Erythroblast (primary cell): Measurements from ENCODE around the gene GOLGA6D.
"Not testable (repeated sequence)": the region's sequence is repeated elsewhere in the genome, so short reads cannot be mapped to it uniquely, and the experiment has no call there.

ENCODE experiments used
- DNase-seq, 2 experiments: peaks; one replicate each; lab custom pipeline; 2025; lab: John Stamatoyannopoulos, UW
- GATA1 ChIP-seq: IDR thresholded peaks from 2 replicates; pipeline ENCODE4 v1.6.1; 2011; ENCODE audit warnings: low read depth, mild to moderate bottlenecking, control low read depth, low read length, moderate library complexity
- POLR2A ChIP-seq: IDR thresholded peaks from 2 replicates; pipeline ENCODE4 v1.6.1; 2011; ENCODE audit warnings: mild to moderate bottlenecking, low read length

Gene GOLGA6D, protein sequence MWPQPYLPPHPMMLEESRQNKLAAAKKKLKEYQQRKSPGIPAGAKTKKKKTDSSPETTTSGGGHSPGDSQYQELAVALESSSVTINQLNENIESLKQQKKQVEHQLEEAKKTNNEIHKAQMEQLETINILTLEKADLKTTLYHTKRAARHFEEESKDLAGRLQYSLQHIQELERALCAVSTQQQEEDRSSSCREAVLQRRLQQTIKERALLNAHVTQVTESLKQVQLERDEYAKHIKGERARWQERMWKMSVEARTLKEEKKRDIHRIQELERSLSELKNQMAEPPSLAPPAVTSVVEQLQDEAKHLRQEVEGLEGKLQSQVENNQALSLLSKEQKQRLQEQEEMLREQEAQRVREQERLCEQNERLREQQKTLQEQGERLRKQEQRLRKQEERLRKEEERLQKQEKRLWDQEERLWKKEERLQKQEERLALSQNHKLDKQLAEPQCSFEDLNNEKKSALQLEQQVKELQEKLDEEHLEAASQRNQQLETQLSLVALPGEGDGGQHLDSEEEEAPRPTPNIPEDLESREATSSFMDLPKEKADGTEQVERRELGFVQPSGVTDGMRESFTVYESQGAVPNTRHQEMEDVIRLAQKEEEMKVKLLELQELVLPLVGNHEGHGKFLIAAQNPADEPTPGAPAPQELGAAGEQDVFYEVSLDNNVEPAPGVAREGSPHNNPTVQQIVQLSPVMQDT

DNA sequence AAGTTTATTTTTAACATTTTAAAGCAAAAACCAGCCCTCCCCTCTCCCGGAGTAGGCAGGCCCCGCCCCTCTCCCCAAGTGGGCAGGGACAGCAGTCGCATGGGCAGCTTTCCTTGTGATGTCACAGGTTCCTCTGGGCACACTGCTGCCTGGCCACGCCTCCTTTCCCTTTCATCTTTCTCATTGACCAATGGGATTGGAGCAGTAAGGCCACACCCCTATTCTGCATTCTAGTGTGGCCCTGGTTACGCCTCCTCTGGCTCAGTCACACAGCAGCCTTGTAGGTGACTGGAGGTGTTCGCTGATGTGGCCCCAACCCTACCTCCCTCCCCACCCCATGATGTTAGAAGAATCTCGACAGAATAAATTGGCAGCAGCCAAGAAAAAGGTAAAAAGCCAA, at the start of gene GOLGA6D:
Gene GOLGA6D (plus strand): TSS at position 264 of the 400 bp plus-strand sequence. CDS start 41 bp downstream, at position 305.
- not testable (repeated sequence) for DNase-seq

DNA sequence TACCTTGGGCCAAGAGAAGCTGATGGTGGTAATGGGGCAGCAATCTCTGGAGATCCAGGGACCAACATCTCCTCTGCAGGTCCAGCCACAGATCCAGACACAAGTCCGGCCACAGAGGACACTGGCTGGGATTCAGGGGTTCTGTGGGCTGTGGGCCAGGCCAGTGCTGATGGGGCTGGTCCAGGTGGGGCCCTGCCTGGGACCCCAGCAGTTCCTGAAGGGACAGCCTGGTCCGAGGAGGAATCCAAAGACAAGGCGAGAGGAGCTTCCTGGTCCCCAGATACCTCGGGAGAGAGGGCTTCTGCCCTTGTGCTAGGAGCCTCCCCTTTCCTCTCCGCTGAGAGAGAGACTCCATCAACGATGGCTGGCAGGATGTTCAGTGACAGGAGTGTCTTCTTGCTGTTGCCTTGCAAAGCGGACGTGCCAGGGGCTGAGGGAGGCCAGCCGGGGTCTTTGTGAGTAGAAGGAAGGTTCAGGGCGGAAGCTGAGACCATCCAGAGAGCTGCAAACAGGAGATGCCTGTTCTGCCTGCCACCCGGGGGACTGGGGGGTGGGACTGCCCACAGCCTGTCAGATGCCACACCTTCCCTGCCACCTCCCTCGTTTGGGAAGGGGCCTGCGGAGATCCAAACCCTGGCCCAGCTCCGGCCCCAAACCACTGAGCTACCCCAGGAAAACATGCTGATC, 49.0 kb upstream of the GOLGA6D start:
- TF ChIP-seq POLR2A (no peak), GATA1 (no peak)
- no peak for DNase-seq

DNA sequence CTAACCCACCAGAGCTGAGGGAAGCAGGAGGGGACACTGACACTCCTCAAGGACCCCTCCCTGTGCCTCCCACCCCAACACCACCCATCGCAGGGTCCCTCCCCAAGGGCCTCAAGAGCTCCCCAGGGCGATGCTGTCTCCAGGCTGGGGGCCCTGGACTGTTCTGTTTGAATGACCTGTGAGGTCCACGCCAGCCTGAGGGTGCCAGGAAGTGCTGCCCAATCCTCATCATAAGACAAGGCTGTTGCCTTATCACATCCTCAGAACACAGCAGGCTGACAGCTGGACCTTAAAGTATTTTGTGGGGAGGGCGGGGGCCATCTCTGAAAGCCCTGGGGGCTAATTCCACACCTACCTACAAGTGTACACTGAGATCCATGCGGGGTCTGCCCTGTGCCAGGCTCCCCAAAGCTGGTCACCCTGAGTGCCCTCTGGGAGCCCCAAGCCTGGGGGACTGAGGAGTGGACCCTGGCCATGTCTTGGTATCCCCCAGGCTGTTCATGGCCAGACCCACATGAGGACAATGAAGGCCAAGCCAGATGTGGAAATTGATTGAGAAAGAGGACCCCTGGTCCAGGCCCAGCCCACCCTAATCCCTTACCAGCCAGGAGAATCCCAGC, 48.3 kb upstream of the GOLGA6D start:
- TF ChIP-seq GATA1 = no peak
- TF ChIP-seq POLR2A = no peak
- DNase-seq = no peak

DNA sequence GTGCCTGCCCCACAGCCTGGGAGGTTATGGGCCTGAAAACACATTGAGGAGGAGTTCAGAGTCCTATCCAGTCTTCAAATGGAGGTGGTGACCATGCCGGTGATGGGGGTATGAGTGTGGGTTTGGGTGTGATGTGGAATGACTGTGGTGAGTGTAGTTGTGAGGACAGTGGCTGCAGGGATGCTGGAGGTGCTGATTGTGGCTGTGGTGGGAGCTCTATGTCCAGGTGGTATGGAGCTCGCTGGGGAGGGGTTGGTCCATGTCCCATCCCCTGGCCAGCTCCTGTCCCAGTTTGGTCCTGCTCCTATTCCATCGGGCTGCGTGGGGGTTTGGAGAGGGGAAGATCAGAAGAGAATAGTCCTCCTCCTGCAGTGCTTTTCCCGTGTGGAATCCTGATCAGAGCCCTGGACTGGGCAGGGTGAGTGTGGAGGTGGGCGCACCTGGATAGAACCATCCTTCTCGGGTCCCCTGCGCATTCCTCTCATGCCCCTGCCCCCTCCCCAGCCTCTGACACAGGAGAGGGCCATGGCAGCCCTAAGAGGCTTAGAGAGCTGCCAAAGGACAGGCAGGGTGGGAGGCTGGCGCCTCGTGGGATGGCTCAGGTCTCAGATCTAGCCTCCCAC, 47.5 kb upstream of the GOLGA6D start:
- no peak for DNase-seq
- TF ChIP-seq GATA1 (no peak), POLR2A (no peak)

DNA sequence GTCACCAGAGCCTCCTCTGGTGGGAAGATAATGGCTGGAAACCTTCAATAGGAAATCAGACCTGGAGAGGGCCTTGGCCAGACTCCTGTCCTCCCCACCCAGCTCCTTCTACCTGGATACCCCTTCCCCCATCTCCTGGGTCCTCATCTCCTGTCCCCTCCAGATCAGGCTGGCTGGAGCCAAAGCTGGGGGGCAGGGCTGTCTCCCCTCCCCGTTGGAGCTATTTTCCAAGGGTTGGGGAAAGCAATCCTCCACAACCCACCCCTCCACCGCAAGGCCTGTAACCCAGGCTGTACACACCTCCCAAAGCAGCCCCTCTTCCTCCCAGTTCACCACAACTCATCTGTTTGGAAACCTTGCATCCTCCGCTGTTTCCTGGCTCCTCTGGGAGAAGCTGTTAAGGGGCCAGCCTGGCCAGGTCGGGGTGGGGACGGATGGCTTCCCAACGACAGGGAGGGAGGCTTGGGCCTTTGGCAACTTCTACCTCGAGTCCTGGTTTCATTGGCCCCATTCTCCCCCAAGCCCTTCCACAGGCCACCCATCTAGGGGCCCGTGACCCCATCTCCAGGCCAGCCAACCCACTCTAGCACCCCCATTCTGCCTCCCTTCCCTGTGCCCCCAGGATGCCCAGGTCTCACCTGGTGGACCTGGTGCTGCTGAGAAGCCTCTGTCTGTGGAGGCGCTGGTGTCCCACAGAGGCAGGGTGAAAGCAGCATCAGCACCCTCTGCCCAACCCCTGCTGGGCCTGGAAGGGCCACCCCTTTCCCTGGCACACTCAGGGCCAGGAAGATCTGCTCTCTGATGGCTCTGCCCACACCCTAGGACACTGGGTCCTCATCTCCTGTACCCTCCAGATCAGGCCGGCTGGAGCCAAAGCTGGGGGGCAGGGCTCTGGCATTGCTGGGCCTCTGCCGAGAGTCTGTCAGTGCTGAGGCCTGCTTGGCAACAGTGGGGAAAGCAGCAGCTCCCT, 46.6 kb upstream of the GOLGA6D start:
- TF ChIP-seq GATA1 (no peak), POLR2A (no peak)
- DNase-seq = no peak

DNA sequence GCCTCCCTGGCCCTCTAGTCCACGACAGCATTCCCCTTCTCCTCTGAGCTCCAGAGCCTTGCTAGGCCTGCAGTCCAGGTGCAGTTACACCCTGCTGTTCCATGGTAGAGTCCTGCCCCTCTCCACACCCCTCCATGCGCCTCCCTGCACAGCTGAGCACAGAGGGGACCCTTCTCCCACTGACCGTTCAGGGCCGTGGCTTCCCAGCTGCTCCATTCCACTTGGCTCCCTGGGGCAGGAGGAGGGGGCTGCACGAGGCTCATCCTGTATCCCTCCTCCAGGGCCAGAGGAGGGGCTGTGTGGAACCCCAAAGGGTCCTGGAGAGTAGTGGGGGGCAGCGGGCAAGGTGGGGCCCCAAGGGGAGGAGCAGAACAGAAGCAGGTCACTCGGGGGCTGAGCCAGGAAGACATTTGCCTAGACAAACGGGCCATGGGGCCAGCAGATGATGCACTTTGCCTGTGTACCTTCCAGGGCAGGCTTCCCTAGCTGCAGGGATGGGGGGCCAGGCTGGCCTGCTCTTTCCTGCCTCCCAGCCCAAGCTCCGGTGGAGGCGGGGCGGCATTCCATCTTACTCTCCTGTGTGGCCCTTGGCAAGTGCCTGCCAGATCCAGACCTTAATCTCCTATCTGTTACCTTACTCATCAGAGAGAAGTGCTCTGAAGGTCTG, 45.2 kb upstream of the GOLGA6D start:
- no peak for DNase-seq
- TF ChIP-seq GATA1 = no peak
- TF ChIP-seq POLR2A = no peak

DNA sequence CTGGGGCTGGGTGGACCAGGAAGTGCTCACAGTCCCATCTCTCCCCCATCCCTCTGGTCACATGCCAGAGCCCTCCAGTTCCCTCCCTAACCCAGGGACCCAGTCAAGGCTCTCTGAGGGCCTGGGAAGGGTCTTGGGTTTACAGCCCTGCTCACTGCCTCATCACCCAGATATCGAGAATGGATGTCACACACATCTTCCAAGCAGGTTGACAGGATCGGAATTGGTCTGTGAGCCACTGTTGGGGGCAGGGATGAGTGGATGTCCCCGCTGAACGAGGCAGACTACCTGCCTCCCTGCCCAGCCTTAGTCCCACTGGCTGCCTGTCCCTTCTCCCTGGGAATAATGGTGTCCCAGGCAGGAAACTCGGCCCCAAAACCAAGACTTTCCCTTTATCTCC, 44.5 kb upstream of the GOLGA6D start:
- no peak for TF ChIP-seq GATA1
- TF ChIP-seq POLR2A = no peak
- DNase-seq = no peak

DNA sequence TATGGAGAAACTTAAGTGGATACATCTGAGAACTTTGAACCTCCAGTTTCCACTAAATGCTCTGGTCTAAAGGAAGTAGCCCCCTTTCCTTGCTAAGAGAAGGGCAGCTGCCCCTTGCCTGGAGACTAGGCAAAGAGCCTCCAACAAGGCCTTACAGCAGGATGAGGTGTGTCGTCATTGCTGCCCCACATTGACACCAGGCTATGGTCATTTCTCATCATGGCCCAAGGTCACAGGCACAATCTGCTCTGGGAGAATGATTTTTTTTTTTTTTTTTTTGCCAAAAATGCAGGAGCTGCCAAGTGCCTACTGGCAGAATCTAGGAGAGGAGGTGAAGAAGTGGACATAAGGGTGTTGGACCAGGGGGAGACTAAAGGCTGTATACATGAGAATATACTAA, 36.9 kb upstream of the GOLGA6D start:
- not testable (repeated sequence) for DNase-seq

DNA sequence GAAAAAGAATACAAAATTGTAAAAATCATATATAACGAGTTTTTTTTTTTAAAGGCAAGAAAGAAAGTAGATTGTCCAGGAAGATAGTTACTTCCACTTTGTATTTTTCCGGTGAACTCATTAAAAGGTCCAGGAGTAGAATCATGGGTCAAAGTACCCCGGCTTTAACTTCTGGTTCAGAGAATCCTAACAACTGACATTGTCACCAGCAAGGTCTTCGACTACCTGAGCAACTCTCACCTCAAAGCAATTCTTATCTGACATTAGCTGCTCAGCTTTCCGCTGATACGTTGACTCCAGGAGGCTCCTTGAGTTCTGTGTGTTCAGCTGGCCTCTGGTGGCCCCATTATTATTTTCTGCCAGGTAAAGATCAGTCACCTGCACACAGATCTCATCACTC, 33.6 kb upstream of the GOLGA6D start:
- not testable (repeated sequence) for DNase-seq

DNA sequence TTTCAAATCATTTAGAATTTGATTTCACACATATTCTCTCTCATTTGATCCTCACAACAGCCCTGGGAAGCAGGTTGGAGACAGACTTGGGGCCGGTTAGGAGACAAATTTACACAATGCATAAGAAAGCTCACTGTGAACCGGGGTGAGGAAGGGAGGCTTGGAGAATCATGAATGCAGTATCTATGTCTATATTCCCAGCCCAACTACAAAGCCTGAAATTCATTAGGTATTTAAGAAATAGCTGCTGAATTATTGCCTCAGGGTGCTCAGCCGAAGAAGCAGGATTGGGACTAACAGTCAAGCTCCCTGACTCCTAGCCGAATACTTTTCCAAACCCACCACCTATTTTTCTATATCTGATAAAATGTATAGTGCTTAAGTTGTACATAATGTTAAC, 32.9 kb upstream of the GOLGA6D start:
- TF ChIP-seq POLR2A = no peak
- no peak for TF ChIP-seq GATA1
- no peak for DNase-seq

DNA sequence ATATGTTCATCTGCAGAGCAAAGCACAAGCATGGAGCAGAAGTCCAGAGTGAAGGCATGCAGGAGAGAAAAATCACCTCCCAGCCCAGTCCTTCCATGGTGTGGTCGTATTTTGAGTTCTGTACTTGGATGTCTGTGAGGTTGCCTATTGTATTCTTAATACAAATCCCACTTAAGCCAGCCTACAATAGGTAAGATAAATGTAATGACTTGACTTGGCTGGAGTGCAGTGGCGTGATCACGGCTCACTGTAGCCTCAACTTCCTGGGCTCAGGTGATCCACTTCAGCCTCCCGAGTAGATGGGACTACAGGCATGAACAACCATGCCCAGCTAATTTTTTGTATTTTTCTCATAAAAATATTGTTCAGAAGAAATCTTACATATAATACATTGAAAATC, 31.3 kb upstream of the GOLGA6D start:
- DNase-seq = not testable (repeated sequence)

DNA sequence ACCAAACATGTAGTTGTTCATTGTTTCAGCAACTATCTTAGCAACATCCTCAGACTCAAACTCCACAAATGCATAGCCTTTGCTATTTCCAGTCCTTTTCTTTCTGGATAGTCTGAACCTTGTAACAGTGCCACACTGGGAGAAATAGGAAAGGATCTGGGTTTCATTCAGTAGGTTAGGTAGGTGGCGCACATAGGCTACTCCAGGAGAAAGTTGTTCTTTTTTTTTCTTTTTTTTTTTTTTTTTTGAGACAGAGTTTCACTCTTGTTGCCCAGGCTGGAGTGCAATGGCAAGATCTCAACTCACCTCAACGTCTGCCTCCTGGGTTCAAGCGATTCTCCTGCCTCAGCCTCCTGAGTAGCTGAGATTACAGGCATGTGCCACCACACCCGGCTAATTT, 30.4 kb upstream of the GOLGA6D start:
- not testable (repeated sequence) for DNase-seq

DNA sequence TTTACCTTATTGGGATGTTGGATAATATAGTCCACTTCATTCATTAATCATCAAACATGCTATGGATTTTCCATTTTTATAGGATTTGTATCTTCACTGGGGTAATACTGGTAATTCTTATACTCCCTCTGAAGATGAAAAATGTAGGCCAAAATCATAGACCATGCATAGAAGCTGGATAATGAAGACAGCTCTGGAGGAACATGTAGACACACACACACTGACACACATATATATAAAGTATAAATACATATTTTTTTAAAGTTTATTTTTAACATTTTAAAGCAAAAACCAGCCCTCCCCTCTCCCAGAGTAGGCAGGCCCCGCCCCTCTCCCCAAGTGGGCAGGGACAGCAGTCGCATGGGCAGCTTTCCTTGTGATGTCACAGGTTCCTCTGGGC, 24.6 kb upstream of the GOLGA6D start, which contains the start of gene GOLGA6C:
Gene GOLGA6C (plus strand): TSS at position 301 of the 400 bp plus-strand sequence. CDS start 265 bp downstream, outside the sequence.
- DNase-seq = not testable (repeated sequence)

DNA sequence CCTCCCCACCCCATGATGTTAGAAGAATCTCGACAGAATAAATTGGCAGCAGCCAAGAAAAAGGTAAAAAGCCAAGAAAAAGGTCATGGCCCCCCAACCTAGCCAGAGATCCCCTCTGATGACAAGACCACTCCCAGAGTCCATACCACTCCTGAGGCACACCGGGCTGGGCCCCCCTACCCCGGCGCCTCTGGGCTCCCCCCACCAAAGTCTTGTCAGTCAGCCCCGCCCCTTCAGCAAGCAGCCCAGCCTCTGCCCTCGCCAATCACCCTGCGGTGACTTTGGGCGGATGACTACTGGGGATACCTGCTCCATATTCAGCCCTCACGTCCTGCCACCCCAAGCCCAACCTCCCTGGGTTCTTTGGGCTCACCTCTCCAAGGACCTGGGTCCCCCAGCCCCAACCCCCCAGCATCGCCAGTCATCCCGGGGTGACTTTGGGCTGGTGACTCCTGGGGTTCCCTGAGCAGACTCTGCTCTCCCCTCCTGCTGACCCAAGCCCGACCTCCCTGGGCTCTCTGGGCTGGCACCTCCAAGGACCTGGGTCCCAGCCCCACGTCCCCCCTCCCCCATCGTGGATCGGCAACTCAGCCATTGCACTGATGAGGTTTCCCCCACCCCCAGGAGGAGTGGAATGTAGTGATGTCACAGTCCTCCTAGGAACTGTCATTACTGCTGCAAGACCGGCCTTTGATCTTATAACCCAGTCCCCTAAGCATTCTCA, 23.9 kb upstream of the GOLGA6D start:
- DNase-seq = not testable (repeated sequence)

DNA sequence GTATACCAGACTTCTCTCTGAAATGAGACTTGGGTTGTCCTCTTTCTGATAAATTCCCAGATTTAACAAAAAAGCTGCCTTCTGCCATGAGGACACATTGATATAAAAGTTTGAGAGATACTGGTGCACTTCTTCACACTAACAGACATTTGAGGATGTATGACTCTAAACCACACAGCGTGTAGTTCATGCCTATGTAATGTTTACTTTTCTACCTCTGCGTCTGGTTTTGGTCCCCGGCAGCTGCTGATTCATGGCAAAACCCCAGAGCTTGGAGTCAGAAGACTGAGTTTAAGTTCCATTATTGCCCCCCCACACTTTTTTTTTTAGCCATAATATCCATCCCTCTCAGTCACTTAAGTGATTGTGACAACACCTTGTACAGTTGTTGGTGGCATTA, 22.8 kb upstream of the GOLGA6D start:
- DNase-seq = not testable (repeated sequence)

DNA sequence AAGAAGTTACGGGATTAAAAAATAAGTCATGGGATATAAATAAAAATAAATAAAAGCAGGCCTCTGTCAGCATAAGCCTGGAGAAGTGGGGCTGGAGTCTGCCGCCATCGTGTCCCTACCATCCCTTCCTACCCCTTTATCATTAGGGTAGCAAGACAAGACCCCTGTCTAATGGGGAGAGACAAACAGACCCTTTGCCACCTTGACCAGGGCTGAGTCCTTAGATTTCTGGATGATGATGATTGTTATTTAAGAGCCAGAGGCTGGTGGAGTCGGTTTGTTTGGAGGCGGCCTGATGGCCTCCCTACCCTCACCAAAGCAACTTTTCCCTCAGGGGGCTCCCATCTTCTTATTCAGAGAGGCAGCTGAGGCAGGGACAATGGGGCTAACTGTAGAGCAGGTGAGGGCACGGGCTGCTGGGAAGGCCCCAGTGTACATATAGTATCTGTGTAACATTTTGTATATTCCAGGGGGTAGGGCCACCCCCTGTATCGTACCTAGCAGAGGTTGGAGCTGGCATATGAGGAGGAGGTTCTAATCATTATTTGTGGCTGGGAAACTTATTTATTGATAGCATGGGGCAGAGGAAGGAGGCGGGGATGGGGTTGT, 8.8 kb upstream of the GOLGA6D start:
- not testable (repeated sequence) for DNase-seq

DNA sequence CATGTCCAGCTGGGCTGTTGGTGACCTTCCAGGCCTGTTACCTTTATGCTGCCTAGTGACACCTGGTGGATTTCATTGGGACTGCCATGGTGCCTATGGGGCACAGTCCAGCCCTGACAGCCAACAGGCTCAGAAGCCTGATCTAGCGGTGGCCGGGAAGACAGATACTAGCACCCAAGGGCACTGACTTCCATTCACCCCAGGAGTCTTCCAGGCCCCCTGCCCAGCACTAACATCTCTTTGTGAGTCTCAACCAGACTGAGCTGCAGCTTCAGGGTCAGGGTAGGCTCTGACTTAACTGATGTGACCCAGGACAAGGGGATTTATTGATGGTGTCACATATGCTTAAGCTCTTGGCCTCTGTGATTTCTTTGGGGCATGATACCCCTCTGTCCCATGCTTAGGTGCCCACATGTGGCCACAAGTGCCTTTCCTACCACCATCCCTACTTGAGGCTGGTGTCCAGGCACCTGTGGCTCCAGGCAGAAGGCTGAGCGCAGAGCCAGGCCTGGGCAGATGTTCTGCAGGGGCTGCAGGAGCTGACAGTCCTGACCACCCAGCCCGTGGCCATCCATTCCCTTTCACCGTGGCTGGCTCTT, 8.0 kb upstream of the GOLGA6D start:
- not testable (repeated sequence) for DNase-seq
